Measurements from ENCODE around the gene MAP3K9. TPM values are rescaled to one million over a fixed set of nuclear protein-coding genes. Genes with fewer than 3 reads are reported as not detected.

MAP3K9 gene
- total RNA-seq, 1 experiment from 2014 or later = 28.0 TPM

- no peak for DNase-seq (ENCODE audit: low spot score)
- Mint-ChIP-seq H3K4me3 (no peak overlapping the region), H3K36me3 (no peaks in the 10 kb centered on the region), H3K4me1 (peaks cover 8% of the 10 kb centered on the region), H3K27me3 (ENCODE audit: low read depth) (peaks cover 19% of the 10 kb centered on the region), H3K9me3 (no peaks in the 10 kb centered on the region), H3K27ac (no peak overlapping the region)
- ChIA-PET CTCF (interaction anchor here (1.2 to 2.1 kb wide), 5 partner anchors 10 to 80 kb away, joined by 3 to 16 read pairs (median 6); partner anchors contain the start of genes MAP3K9 and PCNX1), POLR2A (interaction anchor here (0.9 kb wide), 1 partner anchor 18 kb away, joined by 3 read pairs; the partner anchor contains the start of gene MAP3K9)
- no peak for ATAC-seq
- TF ChIP-seq SP1 (CRISPR knock-in tag; conservative IDR thresholded peaks at IDR 0.05) = no peak
- no peak for TF ChIP-seq ZNF396 (CRISPR knock-in tag; IDR thresholded peaks at IDR 0.05; ENCODE audit: borderline replicate concordance)
- no peak for TF ChIP-seq GTF2I (CRISPR knock-in tag; conservative IDR thresholded peaks at IDR 0.05)
- TF ChIP-seq ZNF219 (CRISPR knock-in tag; IDR thresholded peaks at IDR 0.05; ENCODE audit: borderline replicate concordance) = no peak
- TF ChIP-seq ZMAT4 (CRISPR knock-in tag; IDR thresholded peaks at IDR 0.05) = no peak
- TF ChIP-seq ARID4B (CRISPR knock-in tag; IDR thresholded peaks at IDR 0.05; ENCODE audit: borderline replicate concordance) = no peak
- no peak for TF ChIP-seq ZNF138 (CRISPR knock-in tag; conservative IDR thresholded peaks at IDR 0.05)
- no peak for TF ChIP-seq USF1 (CRISPR knock-in tag; IDR thresholded peaks at IDR 0.05)
- TF ChIP-seq USF2 (CRISPR knock-in tag; IDR thresholded peaks at IDR 0.05) = no peak
- no peak for TF ChIP-seq CBFB (CRISPR knock-in tag; IDR thresholded peaks at IDR 0.05; ENCODE audit: low read depth)
- TF ChIP-seq ZNF317 (CRISPR knock-in tag; IDR thresholded peaks at IDR 0.05; ENCODE audit: borderline replicate concordance, low read depth) = no peak
- no peak for TF ChIP-seq HMGA2 (CRISPR knock-in tag; IDR thresholded peaks at IDR 0.05)
- TF ChIP-seq ZBTB43 (CRISPR knock-in tag; IDR thresholded peaks at IDR 0.05) = no peak
- no peak for TF ChIP-seq PRRX2 (CRISPR knock-in tag; IDR thresholded peaks at IDR 0.05)
- TF ChIP-seq MYBL2 (CRISPR knock-in tag; IDR thresholded peaks at IDR 0.05) = no peak
- no peak for TF ChIP-seq E2F1 (CRISPR knock-in tag; IDR thresholded peaks at IDR 0.05)
- TF ChIP-seq TEAD4 (CRISPR knock-in tag; IDR thresholded peaks at IDR 0.05) = no peak
- TF ChIP-seq NR3C1 (CRISPR knock-in tag; conservative IDR thresholded peaks at IDR 0.05; ENCODE audit: low read depth) = no peak
- TF ChIP-seq RELA (CRISPR knock-in tag; IDR thresholded peaks at IDR 0.05; ENCODE audit: borderline replicate concordance) = no peak
- TF ChIP-seq ATF2 (CRISPR knock-in tag; IDR thresholded peaks at IDR 0.05; ENCODE audit: borderline replicate concordance, low read depth) = no peak
Observed at GRCh38 chr14:70827752-70828151, 18.4 kb upstream of the MAP3K9 start.

All from WTC11 (cell line).